HCT116 (cell line): Measurements from ENCODE around the gene ENTHD1. TPM values are rescaled to one million over a fixed set of nuclear protein-coding genes. Genes with fewer than 3 reads are reported as not detected.

Source experiments
- ATAC-seq: fragments of 200-7000 bp; cut with Tn5 transposase; 2 replicates; pipeline ENCODE4 v1.9.1; 2020; ENCODE audit warnings: mild to moderate bottlenecking, moderate library complexity
- BruUV-seq: library from RNA; stranded (reverse); fragments of 400-500 nt; replicated peaks from 2 replicates; lab custom pipeline; 2021; lab: Mats Ljungman, UMichigan
- CTCF ChIA-PET: fragments of 300-600 bp; sonication (Branson Sonifier 250); formaldehyde crosslinking; loops from one replicate; lab custom pipeline; 2021; ENCODE audit warnings: antibody characterized with exemption; lab: Charles Lee
- POLR2A ChIA-PET: fragments of 300-600, 350-600 bp; sonication (Branson Sonifier 250); formaldehyde crosslinking; loops from one replicate; lab custom pipeline; 2021; ENCODE audit warnings: antibody characterized with exemption; lab: Charles Lee
- RAD21 ChIA-PET, 2 experiments: fragments of 300-600 bp; sonication (Branson Sonifier 250); formaldehyde crosslinking; loops; one replicate each; lab custom pipeline; 2023; ENCODE audit warnings: low total read pairs in 2 of 2; ENCODE audit not compliant: uncharacterized antibody in 2 of 2, unreplicated experiment in 2 of 2, low non-redundant PET in 1 of 2; lab: Charles Lee
- DNase-seq: peaks from one replicate; pipeline ENCODE4 v3.0.0-alpha.2; 2010; ENCODE audit warnings: low read depth, low spot score
- H2AFZ ChIP-seq: fragments of 200-600 bp; shearing (Covaris generic), sonication (generic); 2 replicates; pipeline ENCODE4 v1.6.1; 2017; ENCODE audit warnings: low read depth, mixed run types, mixed read lengths, antibody characterized with exemption, low read length; ENCODE audit not compliant: poor library complexity, severe bottlenecking
- H3K27ac ChIP-seq: 2 replicates; pipeline ENCODE4 v1.5.1; 2012; ENCODE audit warnings: low read depth, low read length
- H3K27me3 ChIP-seq: fragments of 200-600 bp; sonication (generic); 2 replicates; pipeline ENCODE4 v1.6.1; 2016; ENCODE audit warnings: mixed run types, low read length, mixed read lengths; ENCODE audit not compliant: insufficient read depth
- H3K36me3 ChIP-seq, 2 experiments: fragments of 200-500 bp in 1 of 2; fragments of 200-600 bp in 1 of 2; sonication (Bioruptor generic) in 1 of 2; sonication (generic) in 1 of 2; 2 replicates each; pipeline versions ENCODE4 v1.5.1 to v1.6.1; 2014 to 2016; ENCODE audit warnings: low read length in 2 of 2, inconsistent platforms in 1 of 2, mixed read lengths in 1 of 2, mixed run types in 1 of 2; ENCODE audit not compliant: insufficient read depth in 2 of 2, control insufficient read depth in 1 of 2
- H3K4me1 ChIP-seq, 2 experiments: fragments of 200-600 bp in 1 of 2; sonication (generic) in 1 of 2; 2 replicates each; pipeline versions ENCODE4 v1.5.1 to v1.6.1; 2012 to 2017; ENCODE audit warnings: low read length in 2 of 2, inconsistent platforms in 1 of 2, mild to moderate bottlenecking in 1 of 2, mixed read lengths in 1 of 2, mixed run types in 1 of 2, moderate library complexity in 1 of 2; ENCODE audit not compliant: insufficient read depth in 2 of 2, control insufficient read depth in 1 of 2
- H3K4me2 ChIP-seq: fragments of 200-600 bp; sonication (generic); 2 replicates; pipeline ENCODE4 v1.6.1; 2017; ENCODE audit warnings: mixed run types, low read length, mixed read lengths
- H3K4me3 ChIP-seq, 2 experiments: fragments of 200-600 bp in 1 of 2; sonication (generic) in 1 of 2; replicated peaks in 1 of 2; 2 replicates each; pipeline ENCODE4 v1.5.1; 2011 to 2016; ENCODE audit warnings: low read length in 2 of 2, control low read depth in 1 of 2, low read depth in 1 of 2, mild to moderate bottlenecking in 1 of 2, mixed read lengths in 1 of 2, mixed run types in 1 of 2
- H3K79me2 ChIP-seq: fragments of 200-600 bp; sonication (generic); 2 replicates; pipeline ENCODE4 v1.6.1; 2017; ENCODE audit warnings: mild to moderate bottlenecking, mixed run types, low read length, moderate library complexity, mixed read lengths; ENCODE audit not compliant: insufficient read depth
- H3K9ac ChIP-seq: fragments of 200-600 bp; sonication (generic); 2 replicates; pipeline ENCODE4 v1.6.1; 2016; ENCODE audit warnings: low read length, mixed read lengths
- H3K9me2 ChIP-seq: fragments of 200-600 bp; sonication (generic), shearing (Covaris generic); 2 replicates; pipeline ENCODE4 v1.6.1; 2017; ENCODE audit warnings: mixed run types, mild to moderate bottlenecking, moderate library complexity; ENCODE audit not compliant: insufficient read depth
- H3K9me3 ChIP-seq, 2 experiments: fragments of 200-500 bp in 1 of 2; fragments of 200-600 bp in 1 of 2; sonication (Bioruptor generic) in 1 of 2; sonication (generic) in 1 of 2; 2 replicates each; pipeline ENCODE4 v1.6.1; 2014 to 2017; ENCODE audit warnings: low read length in 2 of 2, mixed read lengths in 2 of 2, inconsistent platforms in 1 of 2, low read depth in 1 of 2, mild to moderate bottlenecking in 1 of 2, mixed run types in 1 of 2, moderate library complexity in 1 of 2; ENCODE audit not compliant: control insufficient read depth in 1 of 2, insufficient read depth in 1 of 2
- H4K20me1 ChIP-seq: fragments of 200-600 bp; sonication (generic), shearing (Covaris generic); 2 replicates; pipeline ENCODE4 v1.6.1; 2017; ENCODE audit warnings: mixed run types, mild to moderate bottlenecking, moderate library complexity; ENCODE audit not compliant: insufficient read depth
- CBX3 ChIP-seq: IDR thresholded peaks from 2 replicates; pipeline ENCODE4 v1.6.1; 2012; ENCODE audit warnings: low read depth
- CTCF ChIP-seq, 3 experiments: fragments of 200-600 bp in 1 of 3; sonication (generic) in 1 of 3; IDR thresholded peaks in 2 of 3; conservative IDR thresholded peaks in 1 of 3; 2 replicates each; pipeline ENCODE4 v1.5.1; 2012 to 2017; ENCODE audit warnings: low read depth in 2 of 3, low read length in 2 of 3, antibody characterized with exemption in 1 of 3, borderline replicate concordance in 1 of 3, control low read depth in 1 of 3, mild to moderate bottlenecking in 1 of 3, mixed read lengths in 1 of 3, mixed run types in 1 of 3, moderate library complexity in 1 of 3; ENCODE audit not compliant: insufficient read depth in 1 of 3
- JUND ChIP-seq: IDR thresholded peaks from 2 replicates; pipeline ENCODE4 v1.6.1; 2012
- RAD21 ChIP-seq: IDR thresholded peaks from 2 replicates; pipeline ENCODE4 v1.6.1; 2012; ENCODE audit warnings: low read depth, mild to moderate bottlenecking
- REST ChIP-seq: IDR thresholded peaks from 2 replicates; pipeline ENCODE4 v1.6.1; 2012; ENCODE audit warnings: low read depth
- SP1 ChIP-seq: IDR thresholded peaks from 2 replicates; pipeline ENCODE4 v1.6.1; 2012; ENCODE audit warnings: low read depth
- SRF ChIP-seq: IDR thresholded peaks from 2 replicates; pipeline ENCODE4 v1.6.1; 2012; ENCODE audit warnings: low read depth
- ZNF274 ChIP-seq: fragments of 200-500 bp; sonication (Bioruptor generic); IDR thresholded peaks from 2 replicates; pipeline ENCODE4 v1.6.1; 2014; ENCODE audit warnings: mild to moderate bottlenecking, low read depth, low read length, inconsistent platforms
- intact Hi-C: fragments of 100-400 bp; cut with micrococcal nuclease; formaldehyde crosslinking; loops from 2 replicates; pipeline ENCODE4 v1.10.0; 2022
- total RNA-seq: library from RNA; stranded (reverse); gene quantifications from one replicate; pipeline ENCODE4 v1.2.1, GENCODE V29; 2021; ENCODE audit not compliant: unreplicated experiment

Gene ENTHD1
- total RNA-seq, 1 experiment from 2014 or later = not detected

- Histone ChIP-seq H4K20me1 (no peaks in the 10 kb centered on the region), H3K4me3 (no peak overlapping the region), H3K27ac (no peak overlapping the region), H2AFZ (no peak overlapping the region), H3K9ac (no peak overlapping the region), H3K9me3 (no peaks in the 10 kb centered on the region), H3K4me1 (no peaks in the 10 kb centered on the region), H3K9me2 (no peaks in the 10 kb centered on the region), H3K4me2 (no peak overlapping the region), H3K36me3 (no peaks in the 10 kb centered on the region), H3K79me2 (no peaks in the 10 kb centered on the region), H3K27me3 (peaks cover 26% of the 10 kb centered on the region)
- DNase-seq = no peak
- TF ChIP-seq JUND (no peak), CTCF (IDR thresholded peaks at IDR 0.05 in 2 of 3, conservative IDR thresholded peaks at IDR 0.05 in 1 of 3; ENCODE audit: borderline replicate concordance in 1 of 3, insufficient read depth in 1 of 3, low read depth in 2 of 3, low read length in 2 of 3) (no peak), SRF (no peak), CBX3 (no peak), REST (no peak), RAD21 (peak; percentile 21; the same call in 1 of the 2 replicates), SP1 (no peak), ZNF274 (no peak)
- ChIA-PET RAD21 (no interaction called here), CTCF (no interaction called here), POLR2A (no interaction called here)
- ATAC-seq = no peak
- intact Hi-C loops = no loop called here
- no TSS peak for BruUV-seq
Observed at GRCh38 chr22:39940757-39941305, 47.3 kb upstream of the ENTHD1 start.
